ENCODE data around the gene OR4E2. TPM values are rescaled to one million over a fixed set of nuclear protein-coding genes. Genes with fewer than 3 reads are reported as not detected.
A peak's percentile ranks its signal among the peaks of the same experiment; 100 is the strongest.

OR4E2 gene
- total and polyA plus RNA-seq, 2 experiments from 2014 or later, result not detected

GRCh38 chr14:21668377-21668776 is 14.7 kb downstream of the OR4E2 start:
- H3K79me2 ChIP-seq, result no peaks in the 10 kb centered on the region
- H3K4me1 ChIP-seq (ENCODE audit: insufficient read depth), result no peaks in the 10 kb centered on the region
- H3K9me3 ChIP-seq (ENCODE audit: low read depth), result no peaks in the 10 kb centered on the region
- TF ChIP-seq EZH2 (IDR thresholded peaks at IDR 0.05; ENCODE audit: borderline replicate concordance) (no peak), CTCF (IDR thresholded peaks at IDR 0.05; ENCODE audit: poor library complexity) (no peak)
- H2AFZ ChIP-seq, result no peak overlapping the region
- no peaks in the 10 kb centered on the region for H3K36me3 ChIP-seq (replicated peaks; ENCODE audit: insufficient read depth, low read depth)
- H3K27me3 ChIP-seq, result no peaks in the 10 kb centered on the region
- H3K4me2 ChIP-seq, result no peak overlapping the region
- H3K9me2 ChIP-seq (replicated peaks; ENCODE audit: insufficient read depth), result no peaks in the 10 kb centered on the region
- H3K4me3 ChIP-seq, result no peak overlapping the region
- DNase-seq (ENCODE audit: low spot score), result peak; percentile 10
- no peaks in the 10 kb centered on the region for H4K20me1 ChIP-seq (ENCODE audit: insufficient read depth, poor library complexity, severe bottlenecking)
- peak overlapping the region; percentile 64 for H3K27ac ChIP-seq
- 62% methylated on average over 3 of the region's 3 CpGs for WGBS (ENCODE audit: low lambda C conversion rate, missing lambda C conversion rate)

GRCh38 chr14:21669284-21669683 is 15.6 kb downstream of the OR4E2 start:
- no peak for TF ChIP-seq CTCF (IDR thresholded peaks at IDR 0.05; ENCODE audit: poor library complexity)
- no peak for TF ChIP-seq EZH2phosphoT487 (IDR thresholded peaks at IDR 0.05; ENCODE audit: low read depth, severe bottlenecking, unreplicated experiment)
- no peak for TF ChIP-seq EZH2 (IDR thresholded peaks at IDR 0.05; ENCODE audit: borderline replicate concordance)
- Histone ChIP-seq H3K4me1 (ENCODE audit: insufficient read depth) (no peaks in the 10 kb centered on the region), H3K4me2 (peak overlapping the region; percentile 22), H3K4me3 (no peak overlapping the region), H3K27ac (peak overlapping the region; percentile 71), H2AFZ (no peak overlapping the region), H3K9me3 (ENCODE audit: low read depth) (no peaks in the 10 kb centered on the region), H3K9me2 (replicated peaks; ENCODE audit: insufficient read depth) (no peaks in the 10 kb centered on the region), H3K79me2 (no peaks in the 10 kb centered on the region), H4K20me1 (ENCODE audit: insufficient read depth, poor library complexity, severe bottlenecking) (no peaks in the 10 kb centered on the region), H3K27me3 (no peaks in the 10 kb centered on the region), H3K36me3 (replicated peaks; ENCODE audit: insufficient read depth, low read depth) (no peaks in the 10 kb centered on the region)
- peak; percentile 42 for DNase-seq (ENCODE audit: low spot score)

GRCh38 chr14:21671371-21671770 is 17.7 kb downstream of the OR4E2 start:
- Histone ChIP-seq H3K9me2 (replicated peaks; ENCODE audit: insufficient read depth) (no peaks in the 10 kb centered on the region), H3K27me3 (no peaks in the 10 kb centered on the region), H3K79me2 (no peaks in the 10 kb centered on the region), H3K27ac (no peak overlapping the region), H3K4me1 (ENCODE audit: insufficient read depth) (no peaks in the 10 kb centered on the region), H3K9me3 (ENCODE audit: low read depth) (no peaks in the 10 kb centered on the region), H3K36me3 (replicated peaks; ENCODE audit: insufficient read depth, low read depth) (no peaks in the 10 kb centered on the region), H3K4me2 (no peak overlapping the region), H4K20me1 (ENCODE audit: insufficient read depth, poor library complexity, severe bottlenecking) (no peaks in the 10 kb centered on the region), H3K4me3 (no peak overlapping the region), H2AFZ (no peak overlapping the region)
- TF ChIP-seq EZH2 (IDR thresholded peaks at IDR 0.05; ENCODE audit: borderline replicate concordance) (no peak), CTCF (IDR thresholded peaks at IDR 0.05; ENCODE audit: poor library complexity) (no peak), EZH2phosphoT487 (IDR thresholded peaks at IDR 0.05; ENCODE audit: low read depth, severe bottlenecking, unreplicated experiment) (no peak)
- DNase-seq (ENCODE audit: low spot score), result no peak
- WGBS (ENCODE audit: low lambda C conversion rate, missing lambda C conversion rate), result 68% methylated on average over 2 of the region's 2 CpGs

GRCh38 chr14:21672116-21672515 is 18.5 kb downstream of the OR4E2 start:
- H3K79me2 ChIP-seq, result no peaks in the 10 kb centered on the region
- DNase-seq (ENCODE audit: low spot score), result no peak
- no peak overlapping the region for H2AFZ ChIP-seq
- no peaks in the 10 kb centered on the region for H3K36me3 ChIP-seq (replicated peaks; ENCODE audit: insufficient read depth, low read depth)
- no peaks in the 10 kb centered on the region for H3K4me1 ChIP-seq (ENCODE audit: insufficient read depth)
- H4K20me1 ChIP-seq (ENCODE audit: insufficient read depth, poor library complexity, severe bottlenecking), result no peaks in the 10 kb centered on the region
- H3K4me3 ChIP-seq, result no peak overlapping the region
- H3K27me3 ChIP-seq, result no peaks in the 10 kb centered on the region
- WGBS (ENCODE audit: low lambda C conversion rate, missing lambda C conversion rate), result 82% methylated on average over 1 of the region's 1 CpG
- H3K9me2 ChIP-seq (replicated peaks; ENCODE audit: insufficient read depth), result no peaks in the 10 kb centered on the region
- H3K4me2 ChIP-seq, result no peak overlapping the region
- H3K9me3 ChIP-seq (ENCODE audit: low read depth), result no peaks in the 10 kb centered on the region
- H3K27ac ChIP-seq, result no peak overlapping the region
- TF ChIP-seq EZH2 (IDR thresholded peaks at IDR 0.05; ENCODE audit: borderline replicate concordance) (no peak), CTCF (IDR thresholded peaks at IDR 0.05; ENCODE audit: poor library complexity) (no peak), EZH2phosphoT487 (IDR thresholded peaks at IDR 0.05; ENCODE audit: low read depth, severe bottlenecking, unreplicated experiment) (no peak)
